ENCODE measurements around the gene CCKAR. TPM values are rescaled to one million over a fixed set of nuclear protein-coding genes. Genes with fewer than 3 reads are reported as not detected.

Gene CCKAR
- total RNA-seq, 1 experiment from 2014 or later: not detected

DNA sequence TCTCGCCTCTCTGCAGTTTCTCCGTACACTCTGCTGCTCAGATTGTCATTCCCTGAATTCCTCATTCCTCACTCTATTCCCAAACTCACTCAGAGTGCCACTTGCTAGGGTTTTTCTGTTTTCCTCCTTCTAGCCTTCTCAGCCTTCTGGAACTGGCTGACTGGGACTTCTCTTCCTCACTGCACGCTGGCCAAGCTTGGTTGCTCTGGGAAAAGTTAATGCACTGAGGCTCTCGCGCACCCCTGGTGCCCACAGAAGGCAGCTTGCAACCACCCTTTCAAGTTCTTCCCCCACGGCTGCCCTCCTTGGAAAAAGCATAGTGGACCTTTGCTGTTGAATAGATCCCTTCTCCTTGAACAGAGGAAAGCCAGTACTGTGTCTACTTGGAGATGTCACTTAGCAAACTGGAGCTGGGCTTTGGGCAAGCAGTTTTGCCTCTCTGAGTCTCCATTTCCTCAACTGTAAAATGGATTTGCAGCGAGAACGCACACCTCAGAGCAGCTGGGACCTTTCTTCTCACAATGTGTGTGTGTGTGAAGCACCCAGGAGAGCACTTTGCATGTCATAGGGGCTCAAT is 6.0 kb upstream of the CCKAR start:
- ATAC-seq (no peak), DNase-seq (ENCODE audit: low read depth, low spot score) (no peak)
- no peak overlapping the region for H3K27ac ChIP-seq (ENCODE audit: low read length)
- no peak overlapping the region for H3K4me3 ChIP-seq (ENCODE audit: low read depth in 2 of 2, low read length in 2 of 2)
- H3K4me1 ChIP-seq (ENCODE audit: control insufficient read depth, insufficient read depth, low read length): no peaks in the 10 kb centered on the region
- ChIA-PET CTCF (no interaction called here), POLR2A (no interaction called here)
- TF ChIP-seq TCF7L2 (IDR thresholded peaks at IDR 0.05; ENCODE audit: low read depth, low read length) (no peak), SIN3A (IDR thresholded peaks at IDR 0.05; ENCODE audit: borderline replicate concordance, insufficient read depth, low read depth, low read length) (no peak)
- TF ChIP-seq, protein P1, sequence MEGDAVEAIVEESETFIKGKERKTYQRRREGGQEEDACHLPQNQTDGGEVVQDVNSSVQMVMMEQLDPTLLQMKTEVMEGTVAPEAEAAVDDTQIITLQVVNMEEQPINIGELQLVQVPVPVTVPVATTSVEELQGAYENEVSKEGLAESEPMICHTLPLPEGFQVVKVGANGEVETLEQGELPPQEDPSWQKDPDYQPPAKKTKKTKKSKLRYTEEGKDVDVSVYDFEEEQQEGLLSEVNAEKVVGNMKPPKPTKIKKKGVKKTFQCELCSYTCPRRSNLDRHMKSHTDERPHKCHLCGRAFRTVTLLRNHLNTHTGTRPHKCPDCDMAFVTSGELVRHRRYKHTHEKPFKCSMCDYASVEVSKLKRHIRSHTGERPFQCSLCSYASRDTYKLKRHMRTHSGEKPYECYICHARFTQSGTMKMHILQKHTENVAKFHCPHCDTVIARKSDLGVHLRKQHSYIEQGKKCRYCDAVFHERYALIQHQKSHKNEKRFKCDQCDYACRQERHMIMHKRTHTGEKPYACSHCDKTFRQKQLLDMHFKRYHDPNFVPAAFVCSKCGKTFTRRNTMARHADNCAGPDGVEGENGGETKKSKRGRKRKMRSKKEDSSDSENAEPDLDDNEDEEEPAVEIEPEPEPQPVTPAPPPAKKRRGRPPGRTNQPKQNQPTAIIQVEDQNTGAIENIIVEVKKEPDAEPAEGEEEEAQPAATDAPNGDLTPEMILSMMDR (IDR thresholded peaks at IDR 0.05): 0 out of 2 replicates have a peak, but pooled peaks have one; percentile 16
- H3K27me3 ChIP-seq (ENCODE audit: control insufficient read depth, insufficient read depth, low read length): no peaks in the 10 kb centered on the region
- BruUV-seq (replicated peaks): no TSS peak
- in situ Hi-C loops (cut with HindIII; ENCODE audit: low pct_unique_long_range_greater_than_20kb, low sequenced_read_pairs) (no loop called here), intact Hi-C loops (cut with micrococcal nuclease; ENCODE audit: unreplicated experiment) (no loop called here)
- no peaks in the 10 kb centered on the region for H3K36me3 ChIP-seq (ENCODE audit: control insufficient read depth, insufficient read depth, low read length)
- no peaks in the 10 kb centered on the region for H3K9me3 ChIP-seq (ENCODE audit: control insufficient read depth, insufficient read depth, low read depth, low read length)

- H3K36me3 ChIP-seq (ENCODE audit: control insufficient read depth, insufficient read depth, low read length): no peaks in the 10 kb centered on the region
- in situ Hi-C loops (cut with HindIII; ENCODE audit: low pct_unique_long_range_greater_than_20kb, low sequenced_read_pairs): no loop called here
- no peak for ATAC-seq
- H3K27me3 ChIP-seq (ENCODE audit: control insufficient read depth, insufficient read depth, low read length): peaks cover 2% of the 10 kb centered on the region
- no peaks in the 10 kb centered on the region for H3K4me1 ChIP-seq (ENCODE audit: control insufficient read depth, insufficient read depth, low read length)
- ChIA-PET CTCF (no interaction called here), POLR2A (no interaction called here)
- no peak overlapping the region for H3K4me3 ChIP-seq (ENCODE audit: low read depth in 2 of 2, low read length in 2 of 2)
- no peak for TF ChIP-seq SIN3A (IDR thresholded peaks at IDR 0.05; ENCODE audit: borderline replicate concordance, insufficient read depth, low read depth, low read length)
- TF ChIP-seq TCF7L2 (IDR thresholded peaks at IDR 0.05; ENCODE audit: low read depth, low read length): no peak
- no peak for TF ChIP-seq POLR2AphosphoS5 (IDR thresholded peaks at IDR 0.05; ENCODE audit: low read depth, low read length)
- no peak for TF ChIP-seq REST (IDR thresholded peaks at IDR 0.05; ENCODE audit: insufficient read depth in 1 of 2, low read depth in 2 of 2, low read length in 1 of 2)
- TF ChIP-seq, protein P1 (IDR thresholded peaks at IDR 0.05): no peak
- no peaks in the 10 kb centered on the region for H3K9me3 ChIP-seq (ENCODE audit: control insufficient read depth, insufficient read depth, low read depth, low read length)
- no peak for DNase-seq (ENCODE audit: low read depth, low spot score)
- no TSS peak for BruUV-seq (replicated peaks)
- intact Hi-C loops (cut with micrococcal nuclease; ENCODE audit: unreplicated experiment): no loop called here
- H3K27ac ChIP-seq (ENCODE audit: low read length): no peak overlapping the region
These were observed 3.2 kb upstream of the CCKAR start for GRCh38 chr4:26493461-26493860.

Data from Panc1 (cell line).